Panc1 (cell line): ENCODE data around the gene VSTM5. TPM values are rescaled to one million over a fixed set of nuclear protein-coding genes. Genes with fewer than 3 reads are reported as not detected.

ENCODE experiments used
- ATAC-seq: fragments of 200-7000 bp; cut with Tn5 transposase; 2 replicates; pipeline ENCODE4 v1.9.1; 2020; ENCODE audit warnings: mild to moderate bottlenecking, moderate library complexity
- BruUV-seq: library from RNA; stranded (reverse); fragments of 400-500 nt; replicated peaks from 2 replicates; lab custom pipeline; 2021; lab: Mats Ljungman, UMichigan
- CTCF ChIA-PET: fragments of 300-600 bp; sonication (Branson Sonifier 250); formaldehyde crosslinking; loops from one replicate; lab custom pipeline; 2022; ENCODE audit warnings: antibody characterized with exemption; lab: Charles Lee
- POLR2A ChIA-PET: fragments of 300-600 bp; sonication (Branson Sonifier 250); formaldehyde crosslinking; loops from one replicate; lab custom pipeline; 2022; ENCODE audit warnings: antibody characterized with exemption; lab: Charles Lee
- DNase-seq: peaks from one replicate; pipeline ENCODE4 v3.0.0-alpha.2; 2010; ENCODE audit warnings: low read depth, low spot score
- H3K27ac ChIP-seq: 2 replicates; pipeline ENCODE4 v1.5.1; 2011; ENCODE audit warnings: mild to moderate bottlenecking, low read length, inconsistent platforms
- H3K27me3 ChIP-seq: fragments of 200-500 bp; sonication (Bioruptor generic); 2 replicates; pipeline ENCODE4 v1.6.0; 2014; ENCODE audit warnings: low read length, inconsistent platforms; ENCODE audit not compliant: control insufficient read depth, insufficient read depth
- H3K36me3 ChIP-seq: fragments of 200-500 bp; sonication (Bioruptor generic); 2 replicates; pipeline ENCODE4 v1.5.1; 2014; ENCODE audit warnings: inconsistent platforms, mild to moderate bottlenecking, low read length, moderate library complexity; ENCODE audit not compliant: control insufficient read depth, insufficient read depth
- H3K4me1 ChIP-seq: 2 replicates; pipeline ENCODE4 v1.5.1; 2011; ENCODE audit warnings: inconsistent platforms, mild to moderate bottlenecking, low read length, moderate library complexity; ENCODE audit not compliant: control insufficient read depth, insufficient read depth
- H3K4me3 ChIP-seq, 2 experiments: 2 replicates each; pipeline ENCODE4 v1.5.1; 2011 to 2012; ENCODE audit warnings: low read depth in 2 of 2, low read length in 2 of 2, mild to moderate bottlenecking in 2 of 2, inconsistent platforms in 1 of 2, moderate library complexity in 1 of 2
- H3K9me3 ChIP-seq: fragments of 200-500 bp; sonication (Bioruptor generic); 2 replicates; pipeline ENCODE4 v1.5.1; 2014; ENCODE audit warnings: low read depth, mild to moderate bottlenecking, inconsistent platforms, low read length, moderate library complexity; ENCODE audit not compliant: control insufficient read depth, insufficient read depth
- POLR2AphosphoS5 ChIP-seq: IDR thresholded peaks from 2 replicates; pipeline ENCODE4 v1.6.1; 2012; ENCODE audit warnings: mild to moderate bottlenecking, low read depth, low read length, moderate library complexity
- SIN3A ChIP-seq: IDR thresholded peaks from 2 replicates; pipeline ENCODE4 v1.6.1; 2012; ENCODE audit warnings: low read depth, mild to moderate bottlenecking, low read length, moderate library complexity, borderline replicate concordance; ENCODE audit not compliant: insufficient read depth
- TCF7L2 ChIP-seq: IDR thresholded peaks from 2 replicates; pipeline ENCODE4 v1.6.1; 2011; ENCODE audit warnings: mild to moderate bottlenecking, low read depth, low read length, inconsistent platforms
- in situ Hi-C: cut with HindIII; loops from 2 replicates; pipeline ENCODE4 v1.10.0; 2016; ENCODE audit warnings: low sequenced_read_pairs, low pct_unique_long_range_greater_than_20kb
- intact Hi-C: fragments of 100-400 bp; cut with micrococcal nuclease; formaldehyde crosslinking; loops from one replicate; pipeline ENCODE4 v1.10.0; 2022; ENCODE audit not compliant: unreplicated experiment
- total RNA-seq: library from RNA; stranded (reverse); gene quantifications from one replicate; pipeline ENCODE4 v1.2.1, GENCODE V29; 2021; ENCODE audit not compliant: unreplicated experiment
- TF ChIP-seq, protein P1 (sequence below), 2 experiments: IDR thresholded peaks; 2 replicates each; pipeline ENCODE4 v1.6.1; 2011 to 2012; ENCODE audit warnings: low read depth in 2 of 2, control low read depth in 1 of 2, low read length in 1 of 2, mild to moderate bottlenecking in 1 of 2, moderate library complexity in 1 of 2; ENCODE audit not compliant: insufficient read depth in 1 of 2
- TF ChIP-seq, protein P2 (sequence below): fragments of 450-650 bp; IDR thresholded peaks from 2 replicates; pipeline ENCODE4 v1.5.1; 2017; ENCODE audit warnings: mild to moderate bottlenecking

VSTM5 gene
- total RNA-seq, 1 experiment from 2014 or later: not detected

DNA sequence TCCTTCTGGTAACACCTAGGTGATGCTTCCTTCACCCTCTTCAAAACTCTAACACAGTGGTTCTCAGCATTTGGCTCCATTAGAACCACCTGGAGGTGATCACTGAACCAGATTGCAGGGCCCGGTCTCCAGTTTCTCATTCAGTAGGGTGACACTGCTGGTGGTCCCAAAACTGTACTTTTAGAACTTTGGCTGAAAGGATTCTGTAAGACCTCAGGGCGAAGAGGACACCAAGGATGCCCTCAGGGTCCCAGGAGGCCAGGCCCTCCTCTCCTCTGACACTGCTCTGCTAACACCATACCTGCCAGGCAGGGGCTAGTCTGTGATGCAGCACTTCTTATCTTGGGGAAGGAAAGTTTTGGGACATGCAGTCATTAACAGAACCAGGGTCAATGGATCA is 9.0 kb downstream of the VSTM5 start:
- CTCF ChIA-PET: no interaction called here
- H3K36me3 ChIP-seq: no peaks in the 10 kb centered on the region
- in situ Hi-C loops: no loop called here
- H3K9me3 ChIP-seq: no peaks in the 10 kb centered on the region
- TF ChIP-seq, protein P1, sequence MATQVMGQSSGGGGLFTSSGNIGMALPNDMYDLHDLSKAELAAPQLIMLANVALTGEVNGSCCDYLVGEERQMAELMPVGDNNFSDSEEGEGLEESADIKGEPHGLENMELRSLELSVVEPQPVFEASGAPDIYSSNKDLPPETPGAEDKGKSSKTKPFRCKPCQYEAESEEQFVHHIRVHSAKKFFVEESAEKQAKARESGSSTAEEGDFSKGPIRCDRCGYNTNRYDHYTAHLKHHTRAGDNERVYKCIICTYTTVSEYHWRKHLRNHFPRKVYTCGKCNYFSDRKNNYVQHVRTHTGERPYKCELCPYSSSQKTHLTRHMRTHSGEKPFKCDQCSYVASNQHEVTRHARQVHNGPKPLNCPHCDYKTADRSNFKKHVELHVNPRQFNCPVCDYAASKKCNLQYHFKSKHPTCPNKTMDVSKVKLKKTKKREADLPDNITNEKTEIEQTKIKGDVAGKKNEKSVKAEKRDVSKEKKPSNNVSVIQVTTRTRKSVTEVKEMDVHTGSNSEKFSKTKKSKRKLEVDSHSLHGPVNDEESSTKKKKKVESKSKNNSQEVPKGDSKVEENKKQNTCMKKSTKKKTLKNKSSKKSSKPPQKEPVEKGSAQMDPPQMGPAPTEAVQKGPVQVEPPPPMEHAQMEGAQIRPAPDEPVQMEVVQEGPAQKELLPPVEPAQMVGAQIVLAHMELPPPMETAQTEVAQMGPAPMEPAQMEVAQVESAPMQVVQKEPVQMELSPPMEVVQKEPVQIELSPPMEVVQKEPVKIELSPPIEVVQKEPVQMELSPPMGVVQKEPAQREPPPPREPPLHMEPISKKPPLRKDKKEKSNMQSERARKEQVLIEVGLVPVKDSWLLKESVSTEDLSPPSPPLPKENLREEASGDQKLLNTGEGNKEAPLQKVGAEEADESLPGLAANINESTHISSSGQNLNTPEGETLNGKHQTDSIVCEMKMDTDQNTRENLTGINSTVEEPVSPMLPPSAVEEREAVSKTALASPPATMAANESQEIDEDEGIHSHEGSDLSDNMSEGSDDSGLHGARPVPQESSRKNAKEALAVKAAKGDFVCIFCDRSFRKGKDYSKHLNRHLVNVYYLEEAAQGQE (IDR thresholded peaks at IDR 0.05; ENCODE audit: insufficient read depth in 1 of 2, low read depth in 2 of 2, low read length in 1 of 2): no peak
- TF ChIP-seq POLR2AphosphoS5 (no peak), SIN3A (no peak), TCF7L2 (no peak)
- TF ChIP-seq, protein P2, sequence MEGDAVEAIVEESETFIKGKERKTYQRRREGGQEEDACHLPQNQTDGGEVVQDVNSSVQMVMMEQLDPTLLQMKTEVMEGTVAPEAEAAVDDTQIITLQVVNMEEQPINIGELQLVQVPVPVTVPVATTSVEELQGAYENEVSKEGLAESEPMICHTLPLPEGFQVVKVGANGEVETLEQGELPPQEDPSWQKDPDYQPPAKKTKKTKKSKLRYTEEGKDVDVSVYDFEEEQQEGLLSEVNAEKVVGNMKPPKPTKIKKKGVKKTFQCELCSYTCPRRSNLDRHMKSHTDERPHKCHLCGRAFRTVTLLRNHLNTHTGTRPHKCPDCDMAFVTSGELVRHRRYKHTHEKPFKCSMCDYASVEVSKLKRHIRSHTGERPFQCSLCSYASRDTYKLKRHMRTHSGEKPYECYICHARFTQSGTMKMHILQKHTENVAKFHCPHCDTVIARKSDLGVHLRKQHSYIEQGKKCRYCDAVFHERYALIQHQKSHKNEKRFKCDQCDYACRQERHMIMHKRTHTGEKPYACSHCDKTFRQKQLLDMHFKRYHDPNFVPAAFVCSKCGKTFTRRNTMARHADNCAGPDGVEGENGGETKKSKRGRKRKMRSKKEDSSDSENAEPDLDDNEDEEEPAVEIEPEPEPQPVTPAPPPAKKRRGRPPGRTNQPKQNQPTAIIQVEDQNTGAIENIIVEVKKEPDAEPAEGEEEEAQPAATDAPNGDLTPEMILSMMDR: no peak
- POLR2A ChIA-PET: no interaction called here
- no peak overlapping the region for H3K27ac ChIP-seq
- H3K27me3 ChIP-seq: no peaks in the 10 kb centered on the region
- intact Hi-C loops: no loop called here
- BruUV-seq: no TSS peak
- no peaks in the 10 kb centered on the region; the same call in 1 of the 2 replicates for H3K4me1 ChIP-seq
- no peak overlapping the region for H3K4me3 ChIP-seq
- DNase-seq (no peak), ATAC-seq (no peak)

DNA sequence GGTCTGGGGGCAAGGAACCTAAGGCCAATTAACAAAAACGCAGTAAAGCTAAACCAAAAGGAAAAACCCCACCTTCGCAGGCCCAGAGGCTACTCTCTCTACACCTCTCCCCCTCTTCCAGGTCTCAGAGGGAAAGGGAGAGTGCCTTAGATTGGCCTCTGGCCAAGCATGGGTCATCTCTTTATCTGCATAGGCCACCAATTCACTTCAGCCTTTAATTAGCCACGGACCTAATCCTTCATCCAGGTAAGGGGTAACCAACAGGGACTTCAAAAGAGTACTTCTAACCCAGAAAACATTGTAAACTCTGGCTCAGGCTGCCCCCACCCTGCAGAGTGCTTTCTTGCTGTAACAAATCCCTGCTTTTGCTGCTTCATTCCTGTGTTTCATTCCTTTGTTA is 9.4 kb downstream of the VSTM5 start:
- POLR2A ChIA-PET: no interaction called here
- CTCF ChIA-PET: no interaction called here
- ATAC-seq: no peak

More for the DNA sequence above, 9.4 kb downstream of the VSTM5 start:
- in situ Hi-C loops: no loop called here
- Histone ChIP-seq H3K9me3 (no peaks in the 10 kb centered on the region), H3K27ac (no peak overlapping the region), H3K36me3 (no peaks in the 10 kb centered on the region), H3K27me3 (no peaks in the 10 kb centered on the region), H3K4me3 (no peak overlapping the region), H3K4me1 (no peaks in the 10 kb centered on the region; the same call in 1 of the 2 replicates)
- no TSS peak for BruUV-seq
- TF ChIP-seq, protein P2: no peak
- TF ChIP-seq, protein P1 (IDR thresholded peaks at IDR 0.05; ENCODE audit: insufficient read depth in 1 of 2, low read depth in 2 of 2, low read length in 1 of 2): no peak
- TF ChIP-seq SIN3A (no peak), TCF7L2 (no peak), POLR2AphosphoS5 (no peak)
- intact Hi-C loops: no loop called here
- no peak for DNase-seq
